Measurements from ENCODE around the gene TMEM176A. TPM values are rescaled to one million over a fixed set of nuclear protein-coding genes. Genes with fewer than 3 reads are reported as not detected.
"Not testable (repeated sequence)": the region's sequence is repeated elsewhere in the genome, so short reads cannot be mapped to it uniquely, and the experiment has no call there.

TMEM176A gene
- total RNA-seq, 1 donor from 2014 or later: not detected

GRCh38 chr7:150807616-150808438 is 7.3 kb downstream of the TMEM176A start:
- intact Hi-C loops (cut with micrococcal nuclease): not testable (repeated sequence)

GRCh38 chr7:150814328-150815001 is 13.9 kb downstream of the TMEM176A start:
- intact Hi-C loops (cut with micrococcal nuclease): no loop called here

GRCh38 chr7:150818971-150819370 is 18.4 kb downstream of the TMEM176A start:
- intact Hi-C loops (cut with micrococcal nuclease): no loop called here

- intact Hi-C loops (cut with micrococcal nuclease): no loop called here
Observed at GRCh38 chr7:150820148-150820547, 19.6 kb downstream of the TMEM176A start.

GRCh38 chr7:150820578-150821198 is 20.1 kb downstream of the TMEM176A start:
- intact Hi-C loops (cut with micrococcal nuclease): no loop called here

- intact Hi-C loops (cut with micrococcal nuclease): no loop called here
Observed at GRCh38 chr7:150823043-150823442, 22.5 kb downstream of the TMEM176A start.

- intact Hi-C loops (cut with micrococcal nuclease): no loop called here
Observed at GRCh38 chr7:150823484-150824126, 23.0 kb downstream of the TMEM176A start.

- intact Hi-C loops (cut with micrococcal nuclease): no loop called here
Observed at GRCh38 chr7:150824379-150825177, 24.0 kb downstream of the TMEM176A start.

GRCh38 chr7:150826061-150826849 is 25.7 kb downstream of the TMEM176A start:
- intact Hi-C loops (cut with micrococcal nuclease): no loop called here

GRCh38 chr7:150828384-150828783 is 27.8 kb downstream of the TMEM176A start:
- intact Hi-C loops (cut with micrococcal nuclease): no loop called here

- intact Hi-C loops (cut with micrococcal nuclease): no loop called here
Observed at GRCh38 chr7:150829426-150829825, 28.9 kb downstream of the TMEM176A start.

- intact Hi-C loops (cut with micrococcal nuclease): no loop called here
Observed at GRCh38 chr7:150830937-150831336, 30.4 kb downstream of the TMEM176A start.

- intact Hi-C loops (cut with micrococcal nuclease): no loop called here
Observed at GRCh38 chr7:150831851-150832250, 31.3 kb downstream of the TMEM176A start.

- intact Hi-C loops (cut with micrococcal nuclease): no loop called here
Observed at GRCh38 chr7:150835019-150835418, 34.5 kb downstream of the TMEM176A start.

- intact Hi-C loops (cut with micrococcal nuclease): no loop called here
Observed at GRCh38 chr7:150835702-150836280, 35.2 kb downstream of the TMEM176A start.

- intact Hi-C loops (cut with micrococcal nuclease): no loop called here
Observed at GRCh38 chr7:150838965-150839650, 38.5 kb downstream of the TMEM176A start.

GRCh38 chr7:150842018-150842417 is 41.4 kb downstream of the TMEM176A start:
- intact Hi-C loops (cut with micrococcal nuclease): no loop called here

- intact Hi-C loops (cut with micrococcal nuclease): no loop called here
Observed at GRCh38 chr7:150842716-150843115, 42.1 kb downstream of the TMEM176A start.

GRCh38 chr7:150845421-150845861 is 44.9 kb downstream of the TMEM176A start:
- intact Hi-C loops (cut with micrococcal nuclease): no loop called here
